ENCODE measurements around the gene GRHL1.

GRHL1 gene

GRCh38 chr2:9944330-9944758, 7.1 kb upstream of the GRHL1 start:
- no peak overlapping the region for H3K9ac ChIP-seq (ENCODE audit: insufficient read length)
- DNase-seq (ENCODE audit: low read depth, low spot score) = no peak
- H3K9me3 ChIP-seq (ENCODE audit: low read depth, low read length) = no peaks in the 10 kb centered on the region
- no peak overlapping the region for H3K4me3 ChIP-seq
- no peaks in the 10 kb centered on the region for H3K36me3 ChIP-seq (ENCODE audit: insufficient read depth, low read length)
- TF ChIP-seq EZH2 (IDR thresholded peaks at IDR 0.05) (no peak), POLR2AphosphoS5 (IDR thresholded peaks at IDR 0.05; ENCODE audit: borderline replicate concordance, low read depth, low read length) (no peak), FOXP2 (optimal IDR thresholded peaks at IDR 0.05; ENCODE audit: control extremely low read depth, extremely low read length, insufficient read depth) (no peak)
- H3K27ac ChIP-seq = no peak overlapping the region

- Histone ChIP-seq H3K4me3 (no peak overlapping the region), H3K9me3 (ENCODE audit: low read depth, low read length) (no peaks in the 10 kb centered on the region), H3K9ac (ENCODE audit: insufficient read length) (no peak overlapping the region), H3K27ac (no peak overlapping the region), H3K36me3 (ENCODE audit: insufficient read depth, low read length) (no peaks in the 10 kb centered on the region)
- no peak for TF ChIP-seq POLR2AphosphoS5 (IDR thresholded peaks at IDR 0.05; ENCODE audit: borderline replicate concordance, low read depth, low read length)
- no peak for DNase-seq (ENCODE audit: low read depth, low spot score)
Observed at GRCh38 chr2:9945596-9945995, 5.9 kb upstream of the GRHL1 start.

GRCh38 chr2:9946076-9946475, 5.4 kb upstream of the GRHL1 start:
- no peak for DNase-seq (ENCODE audit: low read depth, low spot score)

DNA sequence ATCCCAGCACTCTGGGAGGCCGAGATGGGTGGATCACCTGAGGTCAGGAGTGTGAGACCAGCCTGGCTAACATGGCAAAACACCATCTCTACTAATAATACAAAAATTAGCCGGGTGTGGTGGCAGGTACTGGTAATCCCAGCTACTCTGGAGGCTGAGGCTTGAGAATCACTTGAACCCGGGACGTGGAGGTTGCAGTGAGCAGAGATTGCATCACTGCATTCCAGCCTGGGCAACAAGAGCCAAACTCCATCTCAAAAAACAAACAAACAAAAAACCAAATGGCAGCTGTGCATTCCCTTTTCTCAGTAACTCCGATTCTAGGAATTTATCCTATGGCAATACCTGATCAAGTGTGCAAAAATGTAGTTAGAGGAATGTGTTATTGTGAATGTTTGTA, 4.7 kb upstream of the GRHL1 start:
- no peak for DNase-seq (ENCODE audit: low read depth, low spot score)
- Histone ChIP-seq H3K36me3 (ENCODE audit: insufficient read depth, low read length) (no peaks in the 10 kb centered on the region), H3K27ac (no peak overlapping the region), H3K9me3 (ENCODE audit: low read depth, low read length) (no peaks in the 10 kb centered on the region), H3K4me3 (no peak overlapping the region), H3K9ac (ENCODE audit: insufficient read length) (no peak overlapping the region)
- TF ChIP-seq POLR2AphosphoS5 (IDR thresholded peaks at IDR 0.05; ENCODE audit: borderline replicate concordance, low read depth, low read length) = no peak
- TF ChIP-seq FOXP2 (optimal IDR thresholded peaks at IDR 0.05; ENCODE audit: control extremely low read depth, extremely low read length, insufficient read depth) = no peak
- no peak for TF ChIP-seq EZH2 (IDR thresholded peaks at IDR 0.05)

More at GRCh38 chr2:9946076-9946475, 5.4 kb upstream of the GRHL1 start:
- Histone ChIP-seq H3K9me3 (ENCODE audit: low read depth, low read length) (no peaks in the 10 kb centered on the region), H3K27ac (no peak overlapping the region), H3K9ac (ENCODE audit: insufficient read length) (no peak overlapping the region), H3K36me3 (ENCODE audit: insufficient read depth, low read length) (no peaks in the 10 kb centered on the region), H3K4me3 (no peak overlapping the region)
- TF ChIP-seq POLR2AphosphoS5 (IDR thresholded peaks at IDR 0.05; ENCODE audit: borderline replicate concordance, low read depth, low read length) (no peak), FOXP2 (optimal IDR thresholded peaks at IDR 0.05; ENCODE audit: control extremely low read depth, extremely low read length, insufficient read depth) (no peak), EZH2 (IDR thresholded peaks at IDR 0.05) (no peak)

DNA sequence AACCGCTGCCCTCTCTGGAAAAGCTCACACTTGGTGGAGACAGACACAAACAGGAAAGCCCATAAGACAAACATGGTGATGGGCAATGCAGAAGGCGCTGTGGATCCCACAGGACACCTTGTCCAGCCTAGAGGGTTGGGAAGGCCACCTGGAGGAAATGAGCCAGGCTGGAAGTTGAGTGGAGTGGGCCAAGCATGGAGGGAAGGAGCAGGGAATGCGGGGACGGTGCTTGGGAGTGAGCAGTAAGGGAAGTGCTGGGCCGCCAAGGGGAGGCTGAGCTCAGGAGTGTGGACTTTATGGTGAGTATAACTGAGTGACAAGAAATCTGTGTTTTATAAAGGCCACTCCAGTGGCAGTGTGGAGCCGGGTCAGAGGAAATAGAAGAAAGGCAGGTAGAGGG, 2.8 kb upstream of the GRHL1 start:
- Histone ChIP-seq H3K9ac (ENCODE audit: insufficient read length) (no peak overlapping the region), H3K36me3 (ENCODE audit: insufficient read depth, low read length) (no peaks in the 10 kb centered on the region), H3K9me3 (ENCODE audit: low read depth, low read length) (no peaks in the 10 kb centered on the region), H3K27ac (no peak overlapping the region), H3K4me3 (no peak overlapping the region)
- no peak for TF ChIP-seq FOXP2 (optimal IDR thresholded peaks at IDR 0.05; ENCODE audit: control extremely low read depth, extremely low read length, insufficient read depth)
- TF ChIP-seq EZH2 (IDR thresholded peaks at IDR 0.05) = no peak
- no peak for DNase-seq (ENCODE audit: low read depth, low spot score)

DNA sequence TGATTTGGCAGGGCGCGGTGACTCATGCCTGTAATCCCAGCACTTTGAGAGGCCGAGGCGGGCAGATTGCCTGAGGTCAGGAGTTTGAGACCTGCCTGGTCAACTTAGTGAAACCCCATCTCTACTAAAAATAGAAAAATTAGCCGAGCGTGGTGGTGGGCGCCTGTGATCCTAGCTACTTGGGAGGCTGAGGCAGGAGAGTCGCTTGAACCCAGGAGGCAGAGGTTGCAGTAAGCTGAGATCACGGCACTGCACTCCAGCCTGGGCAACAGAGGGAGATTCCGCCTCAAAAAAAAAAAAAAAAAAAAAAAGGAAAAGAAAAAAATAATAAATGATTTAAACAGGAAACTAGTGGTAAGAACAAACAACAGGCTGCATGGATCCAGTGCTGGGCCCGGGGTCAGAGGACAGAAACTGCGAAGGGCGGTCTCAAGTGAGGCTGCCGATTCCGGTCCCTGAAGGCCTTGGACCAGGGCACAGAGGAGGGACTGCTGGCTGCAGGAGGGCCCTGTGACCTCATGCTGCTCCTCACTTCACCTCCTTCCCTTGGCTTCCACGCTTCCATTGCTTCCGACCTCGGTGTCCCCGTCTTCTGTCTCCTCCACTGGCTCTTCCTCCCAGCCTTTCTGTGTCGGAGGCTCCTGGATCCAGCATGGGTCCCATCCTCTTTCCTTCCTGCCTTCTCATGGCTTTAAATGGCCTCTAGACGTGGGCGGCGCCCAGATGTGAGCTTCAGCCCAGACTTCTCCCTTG, 2.1 kb upstream of the GRHL1 start:
- DNase-seq (ENCODE audit: low read depth, low spot score) = no peak
- Histone ChIP-seq H3K9me3 (ENCODE audit: low read depth, low read length) (no peaks in the 10 kb centered on the region), H3K4me3 (no peak overlapping the region), H3K36me3 (ENCODE audit: insufficient read depth, low read length) (no peaks in the 10 kb centered on the region), H3K27ac (no peak overlapping the region), H3K9ac (ENCODE audit: insufficient read length) (no peak overlapping the region)
- TF ChIP-seq FOXP2 (optimal IDR thresholded peaks at IDR 0.05; ENCODE audit: control extremely low read depth, extremely low read length, insufficient read depth) = no peak
- no peak for TF ChIP-seq POLR2AphosphoS5 (IDR thresholded peaks at IDR 0.05; ENCODE audit: borderline replicate concordance, low read depth, low read length)
- no peak for TF ChIP-seq EZH2 (IDR thresholded peaks at IDR 0.05)

- no peak overlapping the region for H3K9ac ChIP-seq (ENCODE audit: insufficient read length)
- DNase-seq (ENCODE audit: low read depth, low spot score) = no peak
- H3K27ac ChIP-seq = no peak overlapping the region
- no peak overlapping the region for H3K4me3 ChIP-seq
- no peaks in the 10 kb centered on the region for H3K36me3 ChIP-seq (ENCODE audit: insufficient read depth, low read length)
- no peaks in the 10 kb centered on the region for H3K9me3 ChIP-seq (ENCODE audit: low read depth, low read length)
- TF ChIP-seq FOXP2 (optimal IDR thresholded peaks at IDR 0.05; ENCODE audit: control extremely low read depth, extremely low read length, insufficient read depth) = no peak
- TF ChIP-seq EZH2 (IDR thresholded peaks at IDR 0.05) = no peak
- no peak for TF ChIP-seq POLR2AphosphoS5 (IDR thresholded peaks at IDR 0.05; ENCODE audit: borderline replicate concordance, low read depth, low read length)
Observed at GRCh38 chr2:9949992-9950520, 1.4 kb upstream of the GRHL1 start.

GRCh38 chr2:9950521-9951271, 797 bp upstream of the GRHL1 start:
- H3K9ac ChIP-seq (ENCODE audit: insufficient read length) = peak overlapping the region; percentile 55

More at GRCh38 chr2:9950521-9951271, 797 bp upstream of the GRHL1 start:
- Histone ChIP-seq H3K36me3 (ENCODE audit: insufficient read depth, low read length) (no peaks in the 10 kb centered on the region), H3K4me3 (peak overlapping the region; percentile 87), H3K9me3 (ENCODE audit: low read depth, low read length) (no peaks in the 10 kb centered on the region), H3K27ac (no peak overlapping the region)
- no peak for DNase-seq (ENCODE audit: low read depth, low spot score)
- TF ChIP-seq POLR2AphosphoS5 (IDR thresholded peaks at IDR 0.05; ENCODE audit: borderline replicate concordance, low read depth, low read length) = no peak
- TF ChIP-seq EZH2 (IDR thresholded peaks at IDR 0.05) = no peak
- no peak for TF ChIP-seq FOXP2 (optimal IDR thresholded peaks at IDR 0.05; ENCODE audit: control extremely low read depth, extremely low read length, insufficient read depth)
